H1 (cell line): ENCODE data around the gene LRRC42. TPM values are rescaled to one million over a fixed set of nuclear protein-coding genes. Genes with fewer than 3 reads are reported as not detected.

Experiments
- CTCF ChIA-PET: fragments of 300-600 bp; sonication (Branson Sonifier 250); formaldehyde crosslinking; loops from one replicate; lab custom pipeline; 2021; ENCODE audit not compliant: partially characterized antibody; lab: Charles Lee
- POLR2A ChIA-PET: fragments of 300-600 bp; sonication (Branson Sonifier 250); formaldehyde crosslinking; loops from one replicate; lab custom pipeline; 2021; ENCODE audit warnings: inconsistent platforms; ENCODE audit not compliant: partially characterized antibody; lab: Charles Lee
- DNase-seq, 2 experiments: peaks; one replicate each; pipeline versions ENCODE4 v3.0.0 to v3.0.0-alpha.2; 2010 to 2022; ENCODE audit warnings: low spot score in 2 of 2, low read depth in 1 of 2, mixed read lengths in 1 of 2
- FAIRE-seq: peaks from 2 replicates; lab custom pipeline; 2011; peaks lifted over from hg19 to GRCh38; lab: Jason Lieb, UNC
- H2AFZ ChIP-seq: 2 replicates; pipeline ENCODE4 v1.8.1; 2012; ENCODE audit warnings: low read length, inconsistent platforms
- H2AK5ac ChIP-seq: 2 replicates; pipeline ENCODE4 v1.6.1; 2013; ENCODE audit warnings: low read depth, low read length
- H2BK120ac ChIP-seq: replicated peaks from 2 replicates; pipeline ENCODE3; 2013; ENCODE audit warnings: low read depth, low read length, inconsistent platforms
- H2BK12ac ChIP-seq: 2 replicates; pipeline ENCODE4 v1.6.1; 2013; ENCODE audit warnings: low read depth, low read length
- H2BK15ac ChIP-seq: 2 replicates; pipeline ENCODE4 v1.6.1; 2013; ENCODE audit warnings: low read length
- H2BK20ac ChIP-seq: 2 replicates; pipeline ENCODE4 v1.6.1; 2013; ENCODE audit warnings: low read length
- H2BK5ac ChIP-seq: 2 replicates; pipeline ENCODE4 v1.6.1; 2013; ENCODE audit warnings: low read depth, low read length
- H3K14ac ChIP-seq: 2 replicates; pipeline ENCODE4 v1.6.1; 2013; ENCODE audit warnings: inconsistent platforms; ENCODE audit not compliant: insufficient read length
- H3K18ac ChIP-seq: 2 replicates; pipeline ENCODE4 v1.6.1; 2013; ENCODE audit warnings: low read length; ENCODE audit errors: extremely low read depth
- H3K23ac ChIP-seq: 2 replicates; pipeline ENCODE4 v1.6.1; 2013; ENCODE audit warnings: inconsistent platforms; ENCODE audit not compliant: insufficient read length
- H3K23me2 ChIP-seq: 2 replicates; pipeline ENCODE4 v1.6.1; 2013; ENCODE audit warnings: low read depth, low read length
- H3K27ac ChIP-seq: 2 replicates; pipeline ENCODE4 v1.6.1; 2011; ENCODE audit warnings: low read depth, low read length, inconsistent platforms
- H3K27me3 ChIP-seq, 4 experiments: replicated peaks in 1 of 4; 1 replicate in 1 of 4; 2 replicates in 3 of 4; pipeline versions ENCODE4 v1.6.1 to v1.8.1; 2011 to 2013; ENCODE audit warnings: low read length in 3 of 4, mild to moderate bottlenecking in 3 of 4, inconsistent platforms in 2 of 4, mixed read lengths in 2 of 4, moderate library complexity in 1 of 4; ENCODE audit not compliant: control insufficient read depth in 3 of 4, insufficient read depth in 3 of 4; ENCODE audit errors: extremely low read depth in 1 of 4
- H3K36me3 ChIP-seq, 4 experiments: 2 replicates each; pipeline versions ENCODE4 v1.6.1 to v1.8.1; 2011 to 2013; ENCODE audit warnings: mild to moderate bottlenecking in 4 of 4, low read length in 3 of 4, moderate library complexity in 2 of 4, control low read depth in 1 of 4, inconsistent platforms in 1 of 4; ENCODE audit not compliant: insufficient read depth in 4 of 4, control insufficient read depth in 2 of 4
- H3K4ac ChIP-seq: replicated peaks from 2 replicates; pipeline ENCODE3; 2013; ENCODE audit warnings: low read length, low read depth, mixed read lengths, inconsistent platforms; ENCODE audit not compliant: insufficient read length
- H3K4me1 ChIP-seq, 4 experiments: replicated peaks in 1 of 4; 1 replicate in 1 of 4; 2 replicates in 3 of 4; pipeline versions ENCODE4 v1.6.1 to v1.8.1; 2011 to 2013; ENCODE audit warnings: low read length in 3 of 4, inconsistent platforms in 2 of 4, mixed read lengths in 1 of 4; ENCODE audit not compliant: insufficient read depth in 4 of 4, control insufficient read depth in 3 of 4
- H3K4me2 ChIP-seq, 2 experiments: 2 replicates each; pipeline versions ENCODE4 v1.6.1 to v1.8.1; 2011 to 2013; ENCODE audit warnings: low read depth in 2 of 2, low read length in 2 of 2, control low read depth in 1 of 2, inconsistent platforms in 1 of 2, mild to moderate bottlenecking in 1 of 2; ENCODE audit not compliant: insufficient read depth in 1 of 2
- H3K4me3 ChIP-seq, 4 experiments: fragments of 200-600, 300-600 bp in 1 of 4; sonication (generic), shearing (Covaris generic), sonication (Bioruptor Twin) in 1 of 4; 2 replicates each; pipeline versions ENCODE4 v1.5.1 to v1.8.1; 2011 to 2016; ENCODE audit warnings: low read length in 4 of 4, low read depth in 3 of 4, control low read depth in 2 of 4, inconsistent platforms in 2 of 4, mild to moderate bottlenecking in 2 of 4, mixed read lengths in 1 of 4, moderate library complexity in 1 of 4; ENCODE audit not compliant: insufficient read depth in 2 of 4; ENCODE audit errors: extremely low read depth in 1 of 4
- H3K56ac ChIP-seq: replicated peaks from 2 replicates; pipeline ENCODE3; 2013; ENCODE audit warnings: low read depth, mild to moderate bottlenecking, mixed read lengths, low read length, inconsistent platforms; ENCODE audit not compliant: insufficient read length
- H3K79me1 ChIP-seq: 2 replicates; pipeline ENCODE4 v1.6.1; 2013; ENCODE audit warnings: low read depth, low read length, control low read depth
- H3K79me2 ChIP-seq, 2 experiments: 2 replicates each; pipeline versions ENCODE4 v1.6.1 to v1.8.1; 2012 to 2013; ENCODE audit warnings: low read length in 2 of 2, mild to moderate bottlenecking in 2 of 2, inconsistent platforms in 1 of 2; ENCODE audit not compliant: insufficient read depth in 2 of 2, control insufficient read depth in 1 of 2
- H3K9ac ChIP-seq, 4 experiments: replicated peaks in 1 of 4; 1 replicate in 1 of 4; 2 replicates in 3 of 4; pipeline versions ENCODE4 v1.6.1 to v1.8.1; 2011 to 2013; ENCODE audit warnings: low read depth in 3 of 4, low read length in 3 of 4, control low read depth in 2 of 4, mild to moderate bottlenecking in 2 of 4, moderate library complexity in 2 of 4, inconsistent platforms in 1 of 4; ENCODE audit errors: extremely low read depth in 1 of 4
- H3K9me3 ChIP-seq, 2 experiments: 2 replicates each; pipeline versions ENCODE4 v1.6.1 to v1.8.1; 2012 to 2013; ENCODE audit warnings: mild to moderate bottlenecking in 2 of 2, moderate library complexity in 2 of 2, control low read depth in 1 of 2, inconsistent platforms in 1 of 2, low read depth in 1 of 2, low read length in 1 of 2, mixed read lengths in 1 of 2; ENCODE audit not compliant: insufficient read depth in 2 of 2
- H4K20me1 ChIP-seq, 2 experiments: replicated peaks in 1 of 2; 2 replicates each; pipeline versions ENCODE3 to v1.8.1; 2011 to 2013; ENCODE audit warnings: inconsistent platforms in 2 of 2, low read length in 2 of 2, mild to moderate bottlenecking in 1 of 2; ENCODE audit not compliant: insufficient read depth in 2 of 2, control insufficient read depth in 1 of 2
- H4K5ac ChIP-seq: 2 replicates; pipeline ENCODE4 v1.6.1; 2013; ENCODE audit warnings: low read length, low read depth, mixed read lengths, inconsistent platforms; ENCODE audit not compliant: insufficient read length
- H4K8ac ChIP-seq: 2 replicates; pipeline ENCODE4 v1.8.0; 2013; ENCODE audit warnings: mild to moderate bottlenecking, moderate library complexity, low read length, inconsistent platforms; ENCODE audit not compliant: insufficient read depth; ENCODE audit errors: extremely low read depth
- H4K91ac ChIP-seq: replicated peaks from 2 replicates; pipeline ENCODE3; 2013; ENCODE audit warnings: low read length, mixed read lengths, inconsistent platforms; ENCODE audit not compliant: insufficient read length
- BACH1 ChIP-seq: IDR thresholded peaks from 2 replicates; pipeline ENCODE4 v1.6.1; 2012; ENCODE audit warnings: low read length, improper control_type of control experiment
- SP2 ChIP-seq: IDR thresholded peaks from 2 replicates; pipeline ENCODE4 v1.6.1; 2012; ENCODE audit warnings: mild to moderate bottlenecking, low read length, inconsistent platforms
- WGBS, 2 experiments: shearing (Covaris generic) in 1 of 2; methylation state at CpG; one replicate each; pipeline versions ENCODE4 v1.1.6 to v1.1.7; 2013 to 2015; ENCODE audit warnings: low lambda C conversion rate in 2 of 2, mixed read lengths in 2 of 2, inconsistent platforms in 1 of 2, low coverage in 1 of 2, missing lambda C conversion rate in 1 of 2; ENCODE audit not compliant: insufficient replicate concordance in 2 of 2, insufficient coverage in 1 of 2, insufficient read length in 1 of 2; ENCODE audit errors: extremely low coverage in 1 of 2, missing lambda C conversion rate in 1 of 2; 5-methylcytosine and 5-hydroxymethylcytosine counted together
- polyA plus RNA-seq, 7 experiments: library from polyadenylated mRNA; depleted of rRNA in 3 of 7; stranded (reverse) in 5 of 7; unstranded in 2 of 7; fragments of >200 nt in 5 of 7; fragments of 200-250 nt in 2 of 7; gene quantifications; 1 replicate in 5 of 7; 2 replicates in 1 of 7; 4 replicates in 1 of 7; pipeline versions ENCODE4 v1.2.1 to v1.2.3, GENCODE V29; 2011 to 2013; ENCODE audit warnings: missing spikeins in 2 of 7, mixed read lengths in 2 of 7
- total RNA-seq: library from RNA; stranded (reverse); fragmentation: NEBNext Ultra II Directional; extraction: Animal tissue kit (Norgen Biotek cat#: 25700); gene quantifications from 2 replicates; pipeline ENCODE4 v1.2.1, GENCODE V29; 2021

The LRRC42 gene
- total and polyA plus RNA-seq, 2 of the 8 experiments (the other 6 are each of a cell fraction or from before 2014, with no cell fraction given), result 38.2 to 54.1 TPM

GRCh38 chr1:53956308-53957168, 10.4 kb downstream of the LRRC42 start:
- H3K4me2 ChIP-seq, result no peak overlapping the region
- H3K4ac ChIP-seq, result no peak overlapping the region
- H4K91ac ChIP-seq, result no peak overlapping the region
- no peak overlapping the region for H3K18ac ChIP-seq
- peaks cover 0 to 10% (median 0%) of the 10 kb centered on the region in 4 experiments; a peak in 4 of 7 replicates for H3K4me1 ChIP-seq
- H3K4me3 ChIP-seq, result no peak overlapping the region
- ChIA-PET CTCF (interaction anchor here (1.0 to 2.1 kb wide), 7 partner anchors 9 to 96 kb away, joined by 3 to 16 read pairs (median 3); no protein-coding TSS in a partner anchor), POLR2A (interaction anchor here (1.5 to 1.7 kb wide), 2 partner anchors 8 to 11 kb away, joined by 4 to 5 read pairs; partner anchors contain the start of gene IFT25)
- no peaks in the 10 kb centered on the region for H3K23me2 ChIP-seq
- H3K14ac ChIP-seq, result no peak overlapping the region
- H2AK5ac ChIP-seq, result no peak overlapping the region
- H3K36me3 ChIP-seq, result peaks cover 6 to 56% (median 22%) of the 10 kb centered on the region in 4 experiments
- TF ChIP-seq SP2, result no peak
- no peak for TF ChIP-seq BACH1
- H3K9ac ChIP-seq, result no peak overlapping the region
- no peaks in the 10 kb centered on the region for H3K9me3 ChIP-seq
- no peak overlapping the region for H3K23ac ChIP-seq
- no peak overlapping the region for H2AFZ ChIP-seq
- FAIRE-seq (no peak), DNase-seq (no peak)
- H2BK20ac ChIP-seq, result no peak overlapping the region
- H2BK15ac ChIP-seq, result no peak overlapping the region
- H3K79me1 ChIP-seq, result no peaks in the 10 kb centered on the region
- no peak overlapping the region for H3K27ac ChIP-seq
- H4K5ac ChIP-seq, result no peak overlapping the region
- H3K27me3 ChIP-seq, result no peaks in the 10 kb centered on the region
- H3K56ac ChIP-seq, result no peak overlapping the region
- H4K20me1 ChIP-seq, result peaks cover 0 to 1% of the 10 kb centered on the region in 2 experiments
- H2BK5ac ChIP-seq, result no peak overlapping the region
- no peak overlapping the region for H2BK12ac ChIP-seq
- 87% methylated on average over 3 of the region's 3 CpGs; no CpG with 5 or more reads in 1 of the 2 experiments for WGBS, 2 experiments
- no peak overlapping the region for H2BK120ac ChIP-seq
- no peak overlapping the region for H4K8ac ChIP-seq
- peaks cover 0 to 3% of the 10 kb centered on the region in 2 experiments; a peak in 1 of 4 replicates for H3K79me2 ChIP-seq
